ENCODE measurements around the gene CHST9.

The CHST9 gene

DNA sequence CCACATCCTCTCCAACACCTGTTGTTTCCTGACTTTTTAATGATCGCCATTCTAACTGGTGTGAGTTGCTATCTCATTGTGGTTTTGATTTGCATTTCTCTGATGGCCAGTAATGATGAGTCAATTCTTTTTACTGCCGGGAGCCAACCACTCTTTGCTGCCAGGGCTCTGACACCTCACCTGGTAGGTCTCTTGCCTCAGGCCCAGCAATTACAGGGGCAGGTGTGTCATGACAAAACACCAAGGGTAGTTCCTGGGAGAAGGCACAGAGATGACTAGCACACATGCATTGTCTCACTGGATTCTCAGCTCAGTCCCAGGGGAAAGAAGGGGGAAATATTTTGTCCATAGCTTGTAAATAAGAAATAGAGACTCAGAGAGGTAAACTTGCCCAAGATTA lies 122.3 kb downstream of the CHST9 start:
- DNase-seq (no peak), ATAC-seq (ENCODE audit: insufficient read depth, low read depth) (no peak)
- Histone ChIP-seq H3K9ac (ENCODE audit: low read depth, low read length) (no peak overlapping the region), H3K9me3 (ENCODE audit: insufficient read depth, low read length, severe bottlenecking) (no peaks in the 10 kb centered on the region), H3K79me2 (ENCODE audit: insufficient read depth, low read length) (no peaks in the 10 kb centered on the region), H3K27me3 (ENCODE audit: insufficient read depth, low read length, poor library complexity) (no peaks in the 10 kb centered on the region), H3K4me2 (ENCODE audit: insufficient read depth, low read length) (no peak overlapping the region), H3K27ac (ENCODE audit: low read length) (no peak overlapping the region), H3K36me3 (ENCODE audit: insufficient read depth, low read length) (no peaks in the 10 kb centered on the region), H2AFZ (ENCODE audit: low read depth, low read length) (no peak overlapping the region), H3K4me3 (ENCODE audit: low read depth in 1 of 2, low read length in 2 of 2) (no peak overlapping the region), H4K20me1 (ENCODE audit: insufficient read depth, low read length) (no peaks in the 10 kb centered on the region), H3K4me1 (ENCODE audit: insufficient read depth, low read length) (no peaks in the 10 kb centered on the region)
- no peak for TF ChIP-seq CTCF (IDR thresholded peaks at IDR 0.05; ENCODE audit: borderline replicate concordance, extremely low read depth, low read length, poor library complexity, severe bottlenecking)
- TF ChIP-seq EZH2 (IDR thresholded peaks at IDR 0.05; ENCODE audit: borderline replicate concordance, low read depth, low read length, severe bottlenecking): no peak

DNA sequence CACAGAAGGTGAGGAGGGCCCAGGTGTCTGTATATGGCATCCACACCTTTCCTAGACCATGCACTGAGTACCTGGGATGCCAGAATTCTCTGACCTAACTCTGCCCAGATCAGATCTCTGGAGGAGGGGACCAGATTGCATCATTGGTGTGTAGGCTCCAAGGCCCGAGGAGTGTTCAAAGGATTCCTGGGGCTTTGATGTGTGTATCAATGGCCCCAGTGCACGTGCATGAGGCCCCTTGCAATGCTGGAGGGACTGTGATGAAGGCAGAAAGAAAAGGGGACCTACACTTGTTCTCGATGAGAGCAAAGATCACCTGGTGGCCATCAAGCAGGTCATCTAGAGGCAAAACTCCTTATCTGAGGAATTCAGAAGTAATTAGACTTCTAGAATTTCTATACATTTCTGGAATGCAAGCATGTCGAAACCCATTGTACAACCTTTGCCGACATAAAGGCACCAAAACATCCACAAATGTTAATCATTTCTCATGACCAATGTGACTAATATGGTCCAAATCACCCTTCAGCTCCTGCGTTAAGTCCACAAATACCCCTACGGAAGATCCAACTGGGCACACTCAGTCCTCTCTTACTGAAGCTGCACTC lies 123.5 kb downstream of the CHST9 start:
- Histone ChIP-seq H3K4me3 (ENCODE audit: low read depth in 1 of 2, low read length in 2 of 2) (no peak overlapping the region), H3K9me3 (ENCODE audit: insufficient read depth, low read length, severe bottlenecking) (no peaks in the 10 kb centered on the region), H2AFZ (ENCODE audit: low read depth, low read length) (no peak overlapping the region), H3K36me3 (ENCODE audit: insufficient read depth, low read length) (no peaks in the 10 kb centered on the region), H4K20me1 (ENCODE audit: insufficient read depth, low read length) (no peaks in the 10 kb centered on the region), H3K27me3 (ENCODE audit: insufficient read depth, low read length, poor library complexity) (no peaks in the 10 kb centered on the region), H3K4me2 (ENCODE audit: insufficient read depth, low read length) (no peak overlapping the region), H3K4me1 (ENCODE audit: insufficient read depth, low read length) (no peaks in the 10 kb centered on the region), H3K27ac (ENCODE audit: low read length) (no peak overlapping the region), H3K9ac (ENCODE audit: low read depth, low read length) (no peak overlapping the region), H3K79me2 (ENCODE audit: insufficient read depth, low read length) (no peaks in the 10 kb centered on the region)
- peak; percentile 14 for DNase-seq
- TF ChIP-seq CTCF (IDR thresholded peaks at IDR 0.05; ENCODE audit: borderline replicate concordance, extremely low read depth, low read length, poor library complexity, severe bottlenecking) (no peak), EZH2 (IDR thresholded peaks at IDR 0.05; ENCODE audit: borderline replicate concordance, low read depth, low read length, severe bottlenecking) (no peak)
- ATAC-seq (ENCODE audit: insufficient read depth, low read depth): peak; percentile 52; the same call in 2 of the 3 replicates

DNA sequence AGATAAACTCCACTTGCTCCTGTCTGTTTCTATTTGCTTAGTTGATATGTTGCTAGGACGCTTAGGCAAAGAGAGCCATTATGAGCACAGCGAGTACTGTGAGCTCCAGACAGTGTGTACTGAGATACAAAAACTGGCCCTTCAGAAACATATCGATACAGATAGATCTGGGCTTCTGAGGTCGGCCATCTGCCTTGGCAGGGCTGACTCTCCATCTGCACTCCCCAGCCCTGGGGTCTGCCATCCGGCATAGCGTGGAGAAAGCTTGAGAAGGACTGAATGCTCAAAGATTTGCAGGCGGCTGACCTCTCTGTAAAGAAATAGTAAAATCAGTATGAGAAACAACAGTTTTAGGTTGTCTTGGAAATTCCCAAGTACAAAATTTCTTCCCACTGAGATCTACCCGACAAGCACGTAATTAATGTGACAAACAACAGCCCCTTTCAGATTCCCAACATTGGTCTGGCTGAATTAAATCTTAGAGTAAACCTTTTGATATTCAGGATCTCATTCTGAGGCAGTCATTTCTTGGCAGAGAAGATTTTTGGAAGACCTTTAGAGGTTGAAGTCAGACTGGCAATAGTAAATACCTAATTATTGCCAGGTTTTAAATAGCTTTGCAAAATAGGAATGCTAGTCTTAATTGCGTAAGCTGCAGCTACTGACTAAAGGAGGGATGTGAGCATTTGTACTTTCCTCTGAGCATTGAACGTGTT lies 127.4 kb downstream of the CHST9 start:
- H3K4me1 ChIP-seq (ENCODE audit: insufficient read depth, low read length): no peaks in the 10 kb centered on the region
- DNase-seq (no peak), ATAC-seq (ENCODE audit: insufficient read depth, low read depth) (no peak)
- no peaks in the 10 kb centered on the region for H3K9me3 ChIP-seq (ENCODE audit: insufficient read depth, low read length, severe bottlenecking)
- no peak overlapping the region for H3K4me3 ChIP-seq (ENCODE audit: low read depth in 1 of 2, low read length in 2 of 2)
- H3K79me2 ChIP-seq (ENCODE audit: insufficient read depth, low read length): no peaks in the 10 kb centered on the region
- no peaks in the 10 kb centered on the region for H4K20me1 ChIP-seq (ENCODE audit: insufficient read depth, low read length)
- no peaks in the 10 kb centered on the region for H3K27me3 ChIP-seq (ENCODE audit: insufficient read depth, low read length, poor library complexity)
- H3K4me2 ChIP-seq (ENCODE audit: insufficient read depth, low read length): no peak overlapping the region
- TF ChIP-seq EZH2 (IDR thresholded peaks at IDR 0.05; ENCODE audit: borderline replicate concordance, low read depth, low read length, severe bottlenecking): no peak
- no peak for TF ChIP-seq CTCF (IDR thresholded peaks at IDR 0.05; ENCODE audit: borderline replicate concordance, extremely low read depth, low read length, poor library complexity, severe bottlenecking)
- H3K27ac ChIP-seq (ENCODE audit: low read length): no peak overlapping the region
- no peak overlapping the region for H2AFZ ChIP-seq (ENCODE audit: low read depth, low read length)
- no peaks in the 10 kb centered on the region for H3K36me3 ChIP-seq (ENCODE audit: insufficient read depth, low read length)
- no peak overlapping the region for H3K9ac ChIP-seq (ENCODE audit: low read depth, low read length)

All from DND-41 (cell line).